ENCODE results near the gene IRGC.

- no peak for TF ChIP-seq CTCF (IDR thresholded peaks at IDR 0.05)
- TF ChIP-seq POLR2A (IDR thresholded peaks at IDR 0.05), result no peak
Observed at GRCh38 chr19:43695985-43696704, 19.7 kb upstream of the IRGC start.
